Panc1 (cell line): ENCODE measurements around the gene TMEM107.

Experiments
- CTCF ChIP-seq: fragments of 450-650 bp; IDR thresholded peaks from 2 replicates; pipeline ENCODE4 v1.5.1; 2017; ENCODE audit warnings: mild to moderate bottlenecking
- POLR2AphosphoS5 ChIP-seq: IDR thresholded peaks from 2 replicates; pipeline ENCODE4 v1.6.1; 2012; ENCODE audit warnings: mild to moderate bottlenecking, low read depth, low read length, moderate library complexity
- REST ChIP-seq, 2 experiments: IDR thresholded peaks; 2 replicates each; pipeline ENCODE4 v1.6.1; 2011 to 2012; ENCODE audit warnings: low read depth in 2 of 2, control low read depth in 1 of 2, low read length in 1 of 2, mild to moderate bottlenecking in 1 of 2, moderate library complexity in 1 of 2; ENCODE audit not compliant: insufficient read depth in 1 of 2

- TF ChIP-seq CTCF: no peak
- no peak for TF ChIP-seq REST (IDR thresholded peaks at IDR 0.05; ENCODE audit: insufficient read depth in 1 of 2, low read depth in 2 of 2, low read length in 1 of 2)
- no peak for TF ChIP-seq POLR2AphosphoS5
Observed at GRCh38 chr17:8141045-8141444, 35.1 kb downstream of the TMEM107 start.
